Measurements from ENCODE around the gene EXOC4. TPM values are rescaled to one million over a fixed set of nuclear protein-coding genes. Genes with fewer than 3 reads are reported as not detected.

Gene EXOC4
- total RNA-seq, 1 donor from 2014 or later, result 103 TPM

- intact Hi-C loops (cut with micrococcal nuclease), result no loop called here
- peaks cover 14% of the 10 kb centered on the region for H3K36me3 Mint-ChIP-seq (ENCODE audit: low read depth)
These were observed 308.5 kb downstream of the EXOC4 start for GRCh38 chr7:133561396-133561795.

GRCh38 chr7:133562621-133563020, 309.7 kb downstream of the EXOC4 start:
- CTCF ChIA-PET, result no interaction called here
- intact Hi-C loops (cut with micrococcal nuclease), result no loop called here
- no peaks in the 10 kb centered on the region for H3K27me3 Mint-ChIP-seq
- DNase-seq, result no peak
- TF ChIP-seq CTCF (IDR thresholded peaks at IDR 0.05), result no peak
- H3K9me3 Mint-ChIP-seq, result no peaks in the 10 kb centered on the region
- POLR2A ChIA-PET, result no interaction called here
- H3K4me3 Mint-ChIP-seq, result no peak overlapping the region
- ATAC-seq (ENCODE audit: low read depth), result no peak
- H3K36me3 Mint-ChIP-seq (ENCODE audit: low read depth), result peaks cover 14% of the 10 kb centered on the region
- H3K4me1 Mint-ChIP-seq, result no peaks in the 10 kb centered on the region
- H3K27ac Mint-ChIP-seq, result no peak overlapping the region

More at GRCh38 chr7:133561396-133561795, 308.5 kb downstream of the EXOC4 start:
- Mint-ChIP-seq H3K27ac (no peak overlapping the region), H3K27me3 (no peaks in the 10 kb centered on the region), H3K4me3 (no peak overlapping the region), H3K4me1 (no peaks in the 10 kb centered on the region), H3K9me3 (no peaks in the 10 kb centered on the region)
- POLR2A ChIA-PET, result no interaction called here
- no peak for TF ChIP-seq CTCF (IDR thresholded peaks at IDR 0.05)
- ATAC-seq (ENCODE audit: low read depth), result no peak
- CTCF ChIA-PET, result no interaction called here
- no peak for DNase-seq

- ChIA-PET CTCF (no interaction called here), POLR2A (no interaction called here)
- Mint-ChIP-seq H3K36me3 (ENCODE audit: low read depth) (peaks cover 14% of the 10 kb centered on the region), H3K4me3 (no peak overlapping the region), H3K9me3 (no peaks in the 10 kb centered on the region), H3K27me3 (no peaks in the 10 kb centered on the region), H3K4me1 (no peaks in the 10 kb centered on the region), H3K27ac (no peak overlapping the region)
- no peak for TF ChIP-seq CTCF (IDR thresholded peaks at IDR 0.05)
- intact Hi-C loops (cut with micrococcal nuclease), result no loop called here
- DNase-seq (no peak), ATAC-seq (ENCODE audit: low read depth) (no peak)
These were observed 310.4 kb downstream of the EXOC4 start for GRCh38 chr7:133563251-133563650.

- intact Hi-C loops (cut with micrococcal nuclease), result no loop called here
- TF ChIP-seq CTCF (IDR thresholded peaks at IDR 0.05), result no peak
- Mint-ChIP-seq H3K4me1 (no peaks in the 10 kb centered on the region), H3K36me3 (ENCODE audit: low read depth) (peaks cover 14% of the 10 kb centered on the region), H3K9me3 (no peaks in the 10 kb centered on the region), H3K27me3 (no peaks in the 10 kb centered on the region), H3K4me3 (no peak overlapping the region), H3K27ac (no peak overlapping the region)
- ATAC-seq (ENCODE audit: low read depth) (no peak), DNase-seq (no peak)
- ChIA-PET POLR2A (interaction anchor here (0.7 kb wide), 1 partner anchor 11 kb away, joined by 3 read pairs; no protein-coding TSS in a partner anchor), CTCF (no interaction called here)
These were observed 311.6 kb downstream of the EXOC4 start for GRCh38 chr7:133564484-133564883.

GRCh38 chr7:133568544-133568943, 315.7 kb downstream of the EXOC4 start:
- no peak for TF ChIP-seq CTCF (IDR thresholded peaks at IDR 0.05)
- peaks cover 14% of the 10 kb centered on the region for H3K36me3 Mint-ChIP-seq (ENCODE audit: low read depth)
- POLR2A ChIA-PET, result no interaction called here

More at GRCh38 chr7:133568544-133568943, 315.7 kb downstream of the EXOC4 start:
- H3K9me3 Mint-ChIP-seq, result no peaks in the 10 kb centered on the region
- no peaks in the 10 kb centered on the region for H3K27me3 Mint-ChIP-seq
- H3K4me3 Mint-ChIP-seq, result no peak overlapping the region
- DNase-seq (no peak), ATAC-seq (ENCODE audit: low read depth) (no peak)
- CTCF ChIA-PET, result no interaction called here
- no peak overlapping the region for H3K27ac Mint-ChIP-seq
- intact Hi-C loops (cut with micrococcal nuclease), result no loop called here
- no peaks in the 10 kb centered on the region for H3K4me1 Mint-ChIP-seq

Data from activated B cell treated with CpG ODN at 0.5 μM for 24 hours (primary cell).